ENCODE results near the gene HOXB3.

The HOXB3 gene

GRCh38 chr17:48597778-48598631 lies 8.0 kb upstream of the HOXB3 start:
- no peak for DNase-seq (ENCODE audit: low read depth in 2 of 2)

- no peak for DNase-seq (ENCODE audit: low read depth in 2 of 2)
Observed at GRCh38 chr17:48597528-48597777, 7.4 kb upstream of the HOXB3 start.

DNA sequence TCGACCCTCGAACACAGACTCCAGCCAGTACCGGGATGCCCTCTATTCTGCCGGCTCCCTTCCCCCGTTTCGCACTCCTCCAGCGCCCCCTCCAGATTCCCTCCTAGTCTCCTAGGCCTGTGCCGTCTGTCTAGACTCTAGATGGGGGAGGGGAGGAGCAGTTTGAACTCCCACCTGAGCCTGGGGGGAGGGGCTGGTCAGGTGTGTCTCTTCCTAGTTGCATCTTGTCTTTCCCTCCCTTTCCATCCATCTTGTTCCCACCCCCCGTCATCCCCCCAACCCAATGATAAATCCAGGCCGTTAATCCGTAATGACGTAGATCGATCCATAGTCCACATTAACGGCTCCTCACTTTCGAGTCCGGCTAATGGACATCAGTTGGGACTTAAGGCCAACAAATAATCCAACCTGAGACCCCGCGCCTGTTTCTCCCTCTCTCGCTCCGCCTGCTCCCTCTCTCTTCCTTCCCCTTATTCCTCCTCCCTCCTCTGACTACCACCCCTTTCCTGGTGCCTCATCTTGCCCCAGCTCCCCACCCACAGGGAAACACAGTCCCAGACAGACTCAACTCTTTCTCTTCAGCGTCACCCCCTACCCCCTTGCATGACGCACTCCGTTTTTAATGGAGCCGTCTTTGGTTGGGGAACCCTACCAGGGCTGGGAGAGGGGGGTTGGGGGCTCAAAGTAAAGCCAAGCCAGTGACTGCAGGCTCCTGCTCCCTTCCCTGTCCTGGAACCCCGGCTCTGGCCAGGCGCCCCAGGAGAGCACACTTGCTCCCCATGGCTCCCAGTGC lies 6.9 kb upstream of the HOXB3 start:
- DNase-seq (ENCODE audit: low read depth in 2 of 2): no peak

- DNase-seq (ENCODE audit: low read depth in 2 of 2): no peak
Observed at GRCh38 chr17:48596000-48596734, 6.1 kb upstream of the HOXB3 start.

GRCh38 chr17:48595278-48595999 lies 5.4 kb upstream of the HOXB3 start:
- DNase-seq (ENCODE audit: low read depth in 2 of 2): no peak

DNA sequence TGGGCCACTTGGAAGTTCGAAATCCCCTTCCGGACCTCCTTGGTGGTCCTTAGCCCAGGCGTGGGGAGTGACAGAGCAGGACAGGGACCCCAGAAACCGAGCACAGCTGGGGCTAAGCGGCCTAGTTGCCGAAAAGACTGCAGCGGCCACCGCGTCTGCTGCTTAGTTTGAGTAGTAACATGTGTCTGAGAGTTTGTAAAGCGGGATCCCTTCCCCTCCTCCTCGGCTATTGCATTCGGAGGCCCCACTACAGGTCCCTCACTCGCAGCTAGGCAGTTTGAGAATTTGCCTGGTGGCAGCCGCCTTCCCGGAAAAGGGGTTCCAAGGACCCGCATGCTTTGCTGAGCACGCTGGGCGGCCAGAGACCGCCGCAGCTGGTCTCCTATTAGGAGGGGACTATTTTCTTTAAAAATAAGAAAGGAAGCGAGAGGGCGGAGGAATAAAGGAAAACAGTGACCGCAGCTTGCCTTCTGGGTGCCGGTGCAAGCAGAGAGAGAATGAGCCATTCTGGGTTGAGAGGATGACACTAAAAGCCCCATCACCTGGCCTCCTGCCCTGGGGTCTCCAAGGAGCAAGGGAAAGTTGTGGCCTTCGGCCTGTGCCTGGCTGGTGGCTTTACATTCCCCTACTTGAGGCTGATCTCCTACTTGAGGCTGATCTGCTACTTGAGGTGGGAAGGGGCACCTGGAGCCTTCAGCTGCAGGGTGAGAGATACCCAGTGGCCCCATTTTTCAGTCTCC lies 4.7 kb upstream of the HOXB3 start:
- DNase-seq (ENCODE audit: low read depth in 2 of 2): no peak

DNA sequence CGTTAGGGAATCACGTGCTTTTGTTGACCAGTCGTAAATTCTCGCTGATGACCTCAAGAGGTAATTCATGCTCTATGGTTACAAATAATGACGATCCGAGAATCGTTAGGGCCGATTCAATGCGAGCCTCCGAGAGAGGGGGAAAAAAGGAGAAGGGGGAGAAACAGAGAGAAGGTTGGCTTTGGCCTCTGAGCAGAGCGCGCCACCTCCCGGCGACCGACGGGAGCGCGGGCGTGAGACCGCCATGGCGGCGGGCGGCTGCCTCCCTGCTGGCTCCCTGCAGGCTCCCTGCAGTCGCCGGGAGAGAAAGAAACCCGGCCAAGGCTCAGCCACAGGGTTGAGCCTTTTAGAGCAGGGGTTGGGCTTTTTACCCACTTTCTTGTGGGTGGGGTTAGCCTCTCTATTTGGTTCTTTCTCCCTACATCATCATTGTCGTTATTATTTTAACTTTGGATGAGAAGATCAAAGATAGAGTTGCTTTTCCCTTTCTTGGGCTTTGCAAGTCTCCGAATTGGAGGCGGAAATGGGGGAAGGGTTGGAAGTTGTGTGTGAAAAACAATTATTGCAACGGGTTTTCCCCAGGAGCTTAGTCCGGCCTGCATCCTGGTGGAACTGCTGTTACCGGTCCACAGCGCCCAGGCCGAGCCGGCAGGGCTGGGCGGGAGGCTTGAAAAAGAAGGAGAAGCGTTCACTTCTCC lies 3.9 kb upstream of the HOXB3 start:
- peak; percentile 46 to 64 for DNase-seq (ENCODE audit: low read depth in 2 of 2)

DNA sequence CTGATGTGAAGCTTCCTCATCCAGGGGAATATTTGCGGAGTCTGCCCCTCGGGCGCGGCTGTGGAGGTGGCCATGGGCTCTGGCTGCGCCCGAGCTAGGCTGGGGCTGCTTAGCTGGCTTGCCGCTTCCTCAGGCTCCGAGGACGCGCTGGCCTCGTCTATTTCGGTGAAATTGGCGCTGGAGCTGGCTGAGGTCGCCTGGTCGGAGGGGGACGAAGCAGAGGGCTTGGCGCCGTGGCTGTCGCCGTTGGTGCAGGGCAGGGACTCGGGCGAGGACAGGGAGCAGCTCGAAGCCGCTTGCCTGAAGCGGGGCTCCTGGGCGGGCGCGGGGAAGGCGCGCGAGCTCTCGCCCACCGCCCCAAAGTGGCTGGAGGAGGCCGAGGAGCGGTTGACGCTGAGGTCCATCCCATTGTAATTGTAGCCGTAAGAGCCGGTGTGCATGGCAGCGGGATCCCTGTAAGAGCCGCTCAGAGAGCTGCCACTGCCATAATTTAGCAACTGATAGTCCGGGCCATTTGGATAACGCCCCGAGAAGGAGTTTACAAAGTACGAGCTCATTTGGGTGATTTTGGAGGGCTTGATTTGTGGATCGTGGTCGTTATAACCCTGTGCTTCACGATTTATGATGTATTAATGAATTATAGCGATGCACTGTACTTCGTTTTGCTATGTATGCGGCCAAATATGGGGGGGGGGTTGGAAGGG lies 3.2 kb upstream of the HOXB3 start, which contains the start of gene HOXB5:
Gene HOXB5 (minus strand): TSS at position 654 of the 704 bp plus-strand sequence. CDS start 97 bp downstream, at position 557.
- DNase-seq (ENCODE audit: low read depth in 2 of 2): no peak

DNA sequence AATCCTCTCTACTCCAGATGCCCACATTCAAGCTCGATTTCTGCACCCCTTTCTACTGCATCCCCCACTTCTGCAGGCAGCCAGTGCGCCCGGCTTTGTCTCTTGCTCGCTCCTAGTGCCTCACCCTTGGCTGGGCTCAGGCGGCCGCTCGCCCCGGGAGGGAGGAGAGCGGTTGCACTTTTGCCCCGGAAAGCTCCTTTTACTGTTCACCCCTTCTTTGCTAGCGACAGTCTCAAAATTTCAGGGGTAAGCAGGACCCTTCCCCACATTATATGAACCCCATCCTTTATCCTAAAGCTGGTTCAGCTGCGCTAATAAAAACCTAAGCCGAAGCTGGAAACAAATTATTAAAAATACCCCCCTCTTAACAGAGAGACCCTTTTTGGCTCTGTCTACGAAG lies 2.5 kb upstream of the HOXB3 start:
- DNase-seq (ENCODE audit: low read depth in 2 of 2): no peak

- no peak for DNase-seq (ENCODE audit: low read depth in 2 of 2)
Observed at GRCh38 chr17:48592057-48592514, 2.0 kb upstream of the HOXB3 start.

DNA sequence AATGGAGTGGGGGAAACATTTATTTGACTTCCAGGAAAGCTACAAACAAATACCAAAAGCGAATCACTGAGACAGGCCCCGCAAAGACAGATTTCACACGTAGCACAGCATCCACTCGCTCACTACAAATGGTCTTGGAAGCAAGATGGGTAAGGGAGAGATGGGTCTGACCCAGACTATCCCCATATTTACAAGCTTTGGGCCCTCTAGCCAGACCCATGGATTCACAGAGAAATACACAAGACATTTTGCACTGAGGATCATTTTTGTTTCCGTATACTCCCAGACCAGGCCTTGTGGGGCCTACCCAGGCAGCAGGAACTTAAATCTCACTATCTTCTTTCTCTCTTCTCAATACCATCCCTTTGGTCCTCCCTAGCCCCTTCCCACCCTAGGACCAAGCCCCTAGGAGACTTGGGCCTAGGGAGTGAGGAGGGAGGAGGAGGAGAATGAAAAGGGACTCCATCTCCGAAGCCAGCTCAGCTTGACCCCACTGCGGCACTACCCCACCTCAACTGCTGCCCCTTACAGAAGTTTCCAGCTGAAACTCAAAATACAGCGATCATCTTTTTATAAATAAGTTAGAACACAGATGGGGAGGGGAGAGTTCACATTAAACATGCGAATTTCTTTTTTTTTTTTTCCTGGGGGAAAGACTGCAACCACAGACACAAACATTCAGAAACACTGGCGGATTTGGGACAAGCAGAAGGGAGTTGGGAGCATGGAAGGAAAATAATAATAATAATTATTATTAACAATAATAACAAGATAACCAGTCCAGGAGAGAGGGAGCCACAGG lies 1.4 kb upstream of the HOXB3 start:
- no peak for DNase-seq (ENCODE audit: low read depth in 2 of 2)

DNA sequence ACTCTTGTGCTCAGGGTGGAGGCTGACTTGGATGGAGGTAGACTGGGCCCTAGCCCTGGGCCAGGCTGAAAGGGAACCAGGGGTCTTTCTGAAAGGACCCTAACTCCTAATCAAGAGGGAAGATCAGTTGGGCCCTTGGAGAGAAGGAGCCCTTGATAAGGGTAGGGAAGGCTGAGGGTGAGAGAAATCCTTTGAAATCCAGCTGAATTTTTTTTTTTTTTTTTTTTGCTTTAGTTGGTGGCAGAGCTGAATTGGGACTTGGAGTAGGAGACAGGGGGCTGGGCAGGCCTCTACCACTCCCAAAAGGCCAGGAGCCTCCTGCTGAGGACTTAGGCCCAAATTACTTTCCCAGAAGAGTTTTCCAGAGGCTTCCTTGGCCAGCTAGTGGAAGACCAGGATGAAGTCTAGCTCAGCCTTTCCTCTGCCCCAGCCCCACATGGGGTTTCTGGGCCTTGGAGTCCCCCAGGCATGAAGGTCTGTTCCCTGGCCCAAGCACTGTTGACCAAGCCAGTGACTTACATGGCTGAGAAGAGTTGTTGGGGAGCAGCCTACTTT lies 643 bp upstream of the HOXB3 start:
- no peak for DNase-seq (ENCODE audit: low read depth in 2 of 2)

DNA sequence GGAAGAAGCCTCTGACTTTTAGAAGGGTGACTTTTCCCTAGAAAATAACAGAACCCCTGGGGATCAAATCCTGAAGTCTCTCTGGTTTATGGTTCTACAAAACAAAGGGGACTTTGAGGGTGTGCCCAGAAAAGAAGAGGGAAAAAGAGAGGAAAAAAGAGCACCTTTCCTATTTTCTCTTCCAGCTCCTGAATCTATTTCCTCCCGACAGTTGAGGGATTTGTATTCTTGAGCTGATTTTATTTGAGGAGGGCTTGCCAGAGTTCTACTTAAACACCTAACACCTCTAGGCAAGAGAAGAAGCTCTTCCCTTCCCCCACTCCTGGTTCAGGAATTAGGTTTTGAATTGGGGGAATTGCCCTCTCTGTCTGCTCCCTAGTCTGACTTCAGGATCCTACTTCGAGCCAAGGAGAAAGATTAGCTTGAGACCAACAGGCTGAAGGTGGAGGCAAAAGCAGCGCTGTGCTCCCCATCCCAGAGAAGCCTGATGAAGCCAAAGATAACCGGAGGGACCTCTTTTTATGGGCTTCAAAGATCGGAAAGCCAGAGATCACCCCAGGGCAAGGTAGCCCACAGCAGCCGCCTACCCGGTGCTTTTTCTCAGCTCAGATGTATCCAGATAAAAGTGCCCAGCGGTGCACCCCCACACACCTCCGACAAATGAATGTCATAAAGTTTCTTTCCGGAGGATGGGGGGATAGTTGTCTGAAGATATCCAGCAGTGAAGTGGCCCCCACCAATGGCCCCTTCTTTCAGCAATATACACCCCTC lies 796 bp downstream of the HOXB3 start:
- no peak for DNase-seq (ENCODE audit: low read depth in 2 of 2)

DNA sequence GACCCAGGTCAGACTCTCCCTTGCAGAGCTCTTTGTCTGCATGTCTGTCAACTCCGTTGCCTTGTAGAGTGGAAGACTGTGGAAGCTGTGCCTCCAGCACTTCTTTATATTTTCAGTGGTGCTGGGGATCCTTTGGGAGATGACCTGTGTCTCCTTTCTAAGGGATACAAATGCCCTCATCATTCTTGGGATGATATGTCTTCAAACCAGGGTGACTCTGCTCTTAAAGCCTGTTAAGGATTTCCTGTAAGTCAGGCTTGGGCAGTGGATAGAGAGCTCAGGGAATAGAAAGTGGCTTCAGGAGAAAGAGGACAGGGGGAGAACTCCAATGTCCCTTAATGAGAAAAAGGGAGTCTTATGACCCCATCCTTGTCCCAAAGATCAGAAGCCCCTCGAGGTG lies 1.5 kb downstream of the HOXB3 start:
- DNase-seq (ENCODE audit: low read depth in 2 of 2): no peak

DNA sequence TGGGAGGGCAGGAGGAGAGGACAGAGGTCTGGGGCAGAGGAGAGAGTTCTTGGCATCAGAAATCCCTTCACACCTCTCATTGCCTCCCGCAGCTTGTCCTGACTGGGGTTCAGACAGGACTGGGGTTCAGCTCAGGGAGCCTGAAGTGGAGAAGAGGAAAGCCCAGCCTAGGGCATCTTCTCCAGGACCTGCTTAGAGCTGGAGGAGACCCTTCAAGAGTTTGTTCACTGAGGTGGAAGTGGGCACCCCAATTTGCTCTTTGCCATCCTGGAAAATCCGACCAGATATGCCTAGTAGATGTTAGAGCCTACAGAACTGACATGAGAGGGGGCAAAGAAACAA lies 2.0 kb downstream of the HOXB3 start:
- no peak for DNase-seq (ENCODE audit: low read depth in 2 of 2)

DNA sequence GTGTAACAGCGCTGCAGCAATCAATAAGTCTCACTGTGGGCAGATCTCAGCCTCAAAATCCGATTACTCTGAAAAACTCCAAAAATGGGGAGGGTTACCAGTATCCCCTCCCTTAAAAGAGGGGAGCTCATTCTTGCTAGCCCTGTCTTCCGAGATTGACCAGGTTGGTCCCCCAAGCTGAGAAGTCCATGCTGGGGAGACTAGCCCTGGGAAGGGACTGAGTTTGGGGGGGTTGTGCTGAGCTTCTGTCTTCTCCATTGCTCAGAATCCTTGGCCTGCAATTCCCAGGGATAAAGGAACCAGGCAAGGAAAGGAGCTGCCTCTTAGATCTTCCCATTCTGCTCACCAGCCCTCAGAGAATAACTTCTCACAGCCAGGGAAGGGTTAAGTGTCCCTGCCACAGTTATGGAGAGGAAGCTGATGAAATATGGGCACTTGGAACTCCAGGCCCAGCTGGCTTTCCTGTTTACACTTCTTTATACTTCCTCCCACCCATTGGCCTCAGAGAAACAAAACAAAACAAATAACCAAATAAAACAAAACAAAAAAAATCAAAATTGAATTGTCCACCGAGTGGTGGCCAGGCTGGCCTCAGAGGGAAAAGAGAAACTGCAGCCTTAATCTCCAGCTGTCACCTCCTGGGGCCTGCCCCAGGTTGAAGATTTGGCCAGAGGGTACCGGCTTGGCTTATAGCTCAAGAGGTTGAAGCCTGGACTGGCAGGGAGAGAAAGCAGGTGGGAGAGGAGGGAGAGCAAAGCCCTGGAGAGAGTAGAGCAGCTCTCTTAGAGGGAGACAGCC lies 2.6 kb downstream of the HOXB3 start:
- DNase-seq (ENCODE audit: low read depth in 2 of 2): no peak

Data from stimulated activated CD8-positive, alpha-beta memory T cell treated with anti-CD3 and anti-CD28 coated beads, Interleukin-7, amount 100 ng/mL, for 4 hours (primary cell).